CD4-positive, alpha-beta T cell treated with Interleukin-10 for 1 hour (primary cell): Measurements from ENCODE around the gene FBXW8.

Experiments
- DNase-seq: peaks from one replicate; pipeline ENCODE4 v3.0.0-alpha.2; 2020

FBXW8 gene

GRCh38 chr12:116910645-116911451 lies at the start of gene FBXW8:
Gene FBXW8 (plus strand): TSS chr12:116910950. CDS start chr12:116911038, 88 bp downstream.
- DNase-seq: peak; percentile 69

- DNase-seq: no peak
Measured at GRCh38 chr12:116861320-116861719, 49.4 kb upstream of the FBXW8 start.

- no peak for DNase-seq
Measured at GRCh38 chr12:116862167-116862566, 48.6 kb upstream of the FBXW8 start.

- DNase-seq: no peak
Measured at GRCh38 chr12:116863275-116863767, 47.4 kb upstream of the FBXW8 start.

GRCh38 chr12:116864371-116865160 lies 46.2 kb upstream of the FBXW8 start:
- no peak for DNase-seq

GRCh38 chr12:116867523-116867922 lies 43.2 kb upstream of the FBXW8 start:
- no peak for DNase-seq

- DNase-seq: no peak
Measured at GRCh38 chr12:116870306-116870705, 40.4 kb upstream of the FBXW8 start.

GRCh38 chr12:116874324-116874995 lies 36.3 kb upstream of the FBXW8 start:
- DNase-seq: no peak

- no peak for DNase-seq
Measured at GRCh38 chr12:116876151-116876869, 34.4 kb upstream of the FBXW8 start.

- no peak for DNase-seq
Measured at GRCh38 chr12:116878567-116879508, 31.9 kb upstream of the FBXW8 start.

GRCh38 chr12:116879509-116880212 lies 31.1 kb upstream of the FBXW8 start:
- DNase-seq: no peak

- no peak for DNase-seq
Measured at GRCh38 chr12:116880213-116880816, 30.4 kb upstream of the FBXW8 start.

- no peak for DNase-seq
Measured at GRCh38 chr12:116880817-116881324, 29.9 kb upstream of the FBXW8 start.

- no peak for DNase-seq
Measured at GRCh38 chr12:116881325-116881876, 29.3 kb upstream of the FBXW8 start, which contains the start of gene HRK. Gene HRK (minus strand): TSS chr12:116881441. CDS start chr12:116881307, 134 bp downstream.

- DNase-seq: no peak
Measured at GRCh38 chr12:116881877-116882507, 28.8 kb upstream of the FBXW8 start.

- no peak for DNase-seq
Measured at GRCh38 chr12:116882742-116883141, 28.0 kb upstream of the FBXW8 start.

GRCh38 chr12:116884871-116885270 lies 25.9 kb upstream of the FBXW8 start:
- no peak for DNase-seq

- DNase-seq: no peak
Measured at GRCh38 chr12:116885491-116885890, 25.3 kb upstream of the FBXW8 start.

GRCh38 chr12:116887244-116887643 lies 23.5 kb upstream of the FBXW8 start:
- no peak for DNase-seq
